ENCODE data around the gene GRIK4. TPM values are rescaled to one million over a fixed set of nuclear protein-coding genes. Genes with fewer than 3 reads are reported as not detected.

GRIK4 gene
- total RNA-seq, 6 experiments from 2014 or later: 0.07 to 0.11 TPM; not detected in 4

- Histone ChIP-seq H3K4me1 (no peaks in the 10 kb centered on the region), H3K27me3 (no peaks in the 10 kb centered on the region), H3K4me3 (no peak overlapping the region), H3K36me3 (no peaks in the 10 kb centered on the region), H3K27ac (no peak overlapping the region), H3K9me3 (no peaks in the 10 kb centered on the region)
- TF ChIP-seq POLR2A (IDR thresholded peaks at IDR 0.05): no peak
- ATAC-seq: no peak
- intact Hi-C loops (cut with DNase I): no loop called here
- no CpG with 5 or more reads among the region's 1 CpG for WGBS (ENCODE audit: insufficient coverage, low coverage, low lambda C conversion rate, missing lambda C conversion rate)
- DNase-seq: no peak
These were observed 156.4 kb downstream of the GRIK4 start for GRCh38 chr11:120667934-120668333.

DNA sequence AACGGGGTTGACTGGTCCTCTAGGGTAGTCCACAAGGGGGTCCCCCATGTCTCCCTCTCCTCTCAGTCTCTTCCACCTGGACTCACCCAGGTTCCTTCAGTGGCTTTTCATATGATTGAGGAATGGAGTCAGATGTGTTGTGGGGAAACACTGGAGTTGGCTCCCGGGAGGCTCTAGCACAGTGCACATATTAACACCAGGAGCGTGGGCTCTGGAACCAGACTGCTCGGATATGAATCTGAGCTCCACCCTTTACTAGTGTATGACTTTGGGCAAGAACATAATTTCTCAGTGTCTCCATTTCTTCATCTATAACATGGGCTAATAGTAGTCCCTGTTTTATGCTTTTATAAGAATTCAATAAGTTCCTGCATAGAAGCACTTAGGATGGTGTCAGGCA, 157.0 kb downstream of the GRIK4 start:
- WGBS (ENCODE audit: insufficient coverage, low coverage, low lambda C conversion rate, missing lambda C conversion rate): 58% methylated on average over 4 of the region's 4 CpGs
- intact Hi-C loops (cut with DNase I): no loop called here
- ATAC-seq: no peak

DNA sequence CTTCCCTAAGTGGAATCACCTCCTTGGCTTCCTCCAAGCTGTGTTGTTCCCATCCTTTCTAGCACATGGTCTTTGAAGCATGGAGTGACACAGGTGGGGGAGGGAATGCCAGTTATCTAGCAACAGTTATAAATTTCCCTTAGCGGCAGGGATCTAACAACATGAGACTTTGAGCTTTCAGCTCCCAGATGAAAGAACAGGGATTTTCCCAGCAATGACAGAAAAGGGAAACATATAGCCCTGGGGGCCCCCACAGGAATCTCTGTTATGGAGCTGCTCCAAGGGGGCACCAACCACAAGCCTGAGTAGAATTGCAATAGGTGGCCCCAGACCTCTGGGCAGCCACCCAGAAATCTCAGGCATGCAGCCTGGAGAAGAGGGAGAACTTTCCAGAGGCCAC, 163.0 kb downstream of the GRIK4 start:
- intact Hi-C loops (cut with DNase I): no loop called here
- WGBS (ENCODE audit: insufficient coverage, low coverage, low lambda C conversion rate, missing lambda C conversion rate): no CpG with 5 or more reads among the region's 1 CpG
- Histone ChIP-seq H3K4me3 (no peak overlapping the region), H3K4me1 (no peaks in the 10 kb centered on the region), H3K9me3 (no peaks in the 10 kb centered on the region), H3K27ac (no peak overlapping the region), H3K36me3 (no peaks in the 10 kb centered on the region), H3K27me3 (no peaks in the 10 kb centered on the region)
- ATAC-seq (no peak), DNase-seq (no peak)
- TF ChIP-seq POLR2A (IDR thresholded peaks at IDR 0.05): no peak
- TF ChIP-seq, protein P1, sequence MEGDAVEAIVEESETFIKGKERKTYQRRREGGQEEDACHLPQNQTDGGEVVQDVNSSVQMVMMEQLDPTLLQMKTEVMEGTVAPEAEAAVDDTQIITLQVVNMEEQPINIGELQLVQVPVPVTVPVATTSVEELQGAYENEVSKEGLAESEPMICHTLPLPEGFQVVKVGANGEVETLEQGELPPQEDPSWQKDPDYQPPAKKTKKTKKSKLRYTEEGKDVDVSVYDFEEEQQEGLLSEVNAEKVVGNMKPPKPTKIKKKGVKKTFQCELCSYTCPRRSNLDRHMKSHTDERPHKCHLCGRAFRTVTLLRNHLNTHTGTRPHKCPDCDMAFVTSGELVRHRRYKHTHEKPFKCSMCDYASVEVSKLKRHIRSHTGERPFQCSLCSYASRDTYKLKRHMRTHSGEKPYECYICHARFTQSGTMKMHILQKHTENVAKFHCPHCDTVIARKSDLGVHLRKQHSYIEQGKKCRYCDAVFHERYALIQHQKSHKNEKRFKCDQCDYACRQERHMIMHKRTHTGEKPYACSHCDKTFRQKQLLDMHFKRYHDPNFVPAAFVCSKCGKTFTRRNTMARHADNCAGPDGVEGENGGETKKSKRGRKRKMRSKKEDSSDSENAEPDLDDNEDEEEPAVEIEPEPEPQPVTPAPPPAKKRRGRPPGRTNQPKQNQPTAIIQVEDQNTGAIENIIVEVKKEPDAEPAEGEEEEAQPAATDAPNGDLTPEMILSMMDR (IDR thresholded peaks at IDR 0.05): no peak

More for the DNA sequence above, 157.0 kb downstream of the GRIK4 start:
- no peaks in the 10 kb centered on the region for H3K36me3 ChIP-seq
- H3K27ac ChIP-seq: no peak overlapping the region
- H3K9me3 ChIP-seq: no peaks in the 10 kb centered on the region
- no peak for DNase-seq
- TF ChIP-seq, protein P1 (IDR thresholded peaks at IDR 0.05): no peak
- TF ChIP-seq POLR2A (IDR thresholded peaks at IDR 0.05): no peak
- H3K4me1 ChIP-seq: no peaks in the 10 kb centered on the region
- H3K27me3 ChIP-seq: no peaks in the 10 kb centered on the region
- no peak overlapping the region for H3K4me3 ChIP-seq

DNA sequence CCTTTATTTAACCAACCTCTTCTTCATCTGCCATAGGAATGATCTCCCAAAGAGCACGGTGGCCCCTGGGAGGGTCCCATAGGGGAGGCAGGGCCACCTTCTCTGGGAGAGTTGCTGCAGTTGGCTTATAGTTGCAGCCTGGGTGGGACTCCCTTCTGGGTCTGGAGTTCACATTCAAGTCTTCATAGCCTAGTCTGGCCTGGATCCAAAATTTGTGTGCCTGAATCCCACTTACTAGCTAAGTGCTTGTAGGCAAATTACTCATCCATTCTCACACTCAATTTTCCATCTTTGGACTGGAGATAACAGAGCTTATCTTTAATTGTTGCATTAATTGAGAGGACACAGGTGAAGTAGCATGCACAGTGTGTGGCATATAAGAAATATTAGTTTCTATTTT, 163.6 kb downstream of the GRIK4 start:
- ATAC-seq: no peak
- no peak for DNase-seq
- no peak overlapping the region for H3K27ac ChIP-seq
- H3K36me3 ChIP-seq: no peaks in the 10 kb centered on the region
- no peak for TF ChIP-seq POLR2A (IDR thresholded peaks at IDR 0.05)
- TF ChIP-seq, protein P1 (IDR thresholded peaks at IDR 0.05): no peak
- WGBS (ENCODE audit: insufficient coverage, low coverage, low lambda C conversion rate, missing lambda C conversion rate): no CpG with 5 or more reads among the region's 1 CpG
- no peak overlapping the region for H3K4me3 ChIP-seq
- H3K9me3 ChIP-seq: no peaks in the 10 kb centered on the region
- no peaks in the 10 kb centered on the region for H3K27me3 ChIP-seq
- intact Hi-C loops (cut with DNase I): no loop called here
- H3K4me1 ChIP-seq: no peaks in the 10 kb centered on the region

- no peak overlapping the region for H3K27ac ChIP-seq
- no peak overlapping the region for H3K4me3 ChIP-seq
- DNase-seq (no peak), ATAC-seq (no peak)
- TF ChIP-seq, protein P1 (IDR thresholded peaks at IDR 0.05): no peak
- TF ChIP-seq POLR2A (IDR thresholded peaks at IDR 0.05): no peak
- 62% methylated on average over 6 of the region's 6 CpGs for WGBS (ENCODE audit: insufficient coverage, low coverage, low lambda C conversion rate, missing lambda C conversion rate)
- no peaks in the 10 kb centered on the region for H3K4me1 ChIP-seq
- no peaks in the 10 kb centered on the region for H3K36me3 ChIP-seq
- intact Hi-C loops (cut with DNase I): no loop called here
- no peaks in the 10 kb centered on the region for H3K9me3 ChIP-seq
- no peaks in the 10 kb centered on the region for H3K27me3 ChIP-seq
These were observed 165.4 kb downstream of the GRIK4 start for GRCh38 chr11:120676991-120677390.
